ENCODE data around the gene KCNA1.

DNA sequence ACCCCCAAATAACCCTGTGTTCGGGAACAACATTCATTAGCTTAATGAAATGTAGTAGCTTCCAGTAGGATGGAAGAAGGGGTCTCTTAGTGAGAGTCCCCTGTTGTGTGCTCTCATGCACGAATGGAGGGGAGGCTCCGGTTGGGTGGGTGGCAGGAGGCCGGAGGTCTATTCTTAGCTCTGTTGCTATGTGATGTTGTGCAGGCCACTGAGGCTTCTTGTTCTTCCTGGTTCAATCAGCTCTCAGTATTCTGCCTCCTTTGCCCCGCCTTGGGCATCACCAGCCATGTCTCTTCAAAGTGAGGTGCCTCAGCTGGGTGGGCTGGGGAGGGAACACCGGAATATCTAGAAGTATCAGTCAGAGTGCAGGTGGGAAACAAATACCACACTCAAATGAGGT, 50.8 kb downstream of the KCNA1 start:
- TF ChIP-seq EZH2phosphoT487 (IDR thresholded peaks at IDR 0.05; ENCODE audit: insufficient read depth, low read depth) (no peak), EZH2 (IDR thresholded peaks at IDR 0.05; ENCODE audit: insufficient read depth, poor library complexity, severe bottlenecking) (no peak)

All from GM23248 (cell line).